G401.6 (cell line): Measurements from ENCODE around the gene ANP32D.
"Not testable (repeated sequence)": the region's sequence is repeated elsewhere in the genome, so short reads cannot be mapped to it uniquely, and the experiment has no call there.

Source experiments
- FAIRE-seq: peaks from 2 replicates; lab custom pipeline; 2012; peaks lifted over from hg19 to GRCh38; lab: Jason Lieb, UNC

The ANP32D gene

DNA sequence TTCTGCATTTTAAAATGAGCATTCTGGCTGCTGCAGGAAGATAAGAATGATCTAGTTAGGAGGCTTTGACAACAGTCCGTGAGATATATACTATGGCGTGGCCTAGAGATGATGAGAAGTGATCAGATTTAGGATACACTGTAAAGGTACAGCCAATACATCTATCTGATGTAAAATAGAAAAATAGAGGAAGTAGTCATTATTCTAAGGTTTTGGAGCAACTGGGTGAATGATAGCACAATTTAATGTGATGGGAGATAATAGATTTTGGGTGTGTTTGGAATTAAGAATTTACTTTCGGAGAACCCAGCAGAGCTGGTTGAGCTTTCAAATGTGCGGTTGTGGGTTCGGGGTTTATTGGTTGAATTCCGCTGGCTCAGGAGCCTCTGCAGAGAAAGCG lies at the start of gene ANP32D:
Gene ANP32D, plus strand, starts transcription at position 301 of the 400 bp plus-strand sequence. CDS start 106 bp downstream, outside the sequence.
- FAIRE-seq: no peak

DNA sequence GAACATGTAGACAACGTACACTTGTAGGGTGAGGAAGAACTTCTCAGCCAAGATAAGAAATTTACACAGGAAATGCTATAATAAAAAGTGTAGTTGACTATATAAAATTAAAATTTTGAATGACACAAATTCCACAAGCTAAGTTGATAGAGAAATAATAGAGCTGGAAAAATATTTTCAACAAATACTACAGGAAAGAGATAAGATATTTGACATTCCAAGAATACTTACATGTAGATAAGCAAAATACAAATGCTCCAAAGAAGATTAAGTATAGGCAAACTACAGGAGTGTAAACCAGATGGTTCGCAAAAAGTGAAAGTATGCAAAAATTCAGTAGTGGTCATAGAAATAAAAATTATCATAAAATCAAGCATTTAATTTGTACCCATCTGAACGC lies 49.2 kb upstream of the ANP32D start:
- no peak for FAIRE-seq

DNA sequence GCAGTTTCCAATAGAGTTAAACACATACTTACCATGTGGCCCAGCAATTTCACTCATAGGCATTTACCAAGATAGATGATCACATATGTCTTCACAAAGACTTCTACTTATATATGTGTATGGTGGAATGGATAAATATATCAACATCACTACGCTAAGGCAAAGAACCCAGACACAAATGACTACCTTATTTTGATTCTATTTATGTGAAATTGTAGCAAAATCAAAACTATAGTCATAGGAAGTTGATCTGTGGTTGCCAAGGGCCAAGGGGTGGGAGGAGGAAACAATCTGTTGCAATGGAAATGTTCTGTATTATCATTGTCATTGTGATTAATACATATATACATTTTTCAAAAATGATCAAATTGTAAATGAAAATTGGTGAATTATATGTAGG lies 47.7 kb upstream of the ANP32D start:
- FAIRE-seq: no peak

DNA sequence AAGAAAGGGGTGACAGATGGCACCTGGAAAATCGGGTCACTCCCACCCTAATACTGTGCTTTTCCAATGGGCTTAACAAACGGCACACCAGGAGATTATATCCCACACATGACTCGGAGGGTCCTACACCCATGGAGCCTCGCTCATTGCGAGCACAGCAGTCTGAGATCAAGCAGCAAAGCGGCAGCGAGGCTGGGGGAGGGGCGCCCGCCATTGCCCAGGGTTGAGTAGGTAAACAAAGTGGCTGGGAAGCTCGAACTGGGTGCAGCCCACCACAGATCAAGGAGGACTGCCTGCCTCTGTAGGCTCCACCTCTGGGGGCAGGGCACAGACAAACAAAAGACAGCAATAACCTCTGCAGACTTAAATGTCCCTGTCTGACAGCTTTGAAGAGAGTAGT lies 38.3 kb upstream of the ANP32D start:
- not testable (repeated sequence) for FAIRE-seq

DNA sequence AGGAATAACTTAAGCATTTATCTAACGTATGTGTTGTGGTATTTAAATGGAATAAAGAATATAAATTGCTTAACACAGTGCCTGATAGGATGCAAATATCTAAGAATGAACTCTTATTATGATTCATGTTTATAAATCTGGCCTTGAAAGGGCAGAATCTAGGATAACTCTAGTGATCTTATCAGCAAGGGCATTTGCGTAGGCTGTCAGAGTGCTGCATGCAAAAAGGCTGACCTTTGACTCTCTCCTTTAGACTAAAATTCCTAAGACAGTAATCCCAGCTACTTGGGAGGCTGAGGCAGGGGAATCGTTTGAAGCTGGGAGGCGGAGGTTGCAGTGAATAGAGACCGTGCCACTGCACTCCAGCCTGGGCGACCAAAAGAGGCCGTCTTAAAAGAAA lies 31.3 kb upstream of the ANP32D start:
- no peak for FAIRE-seq

DNA sequence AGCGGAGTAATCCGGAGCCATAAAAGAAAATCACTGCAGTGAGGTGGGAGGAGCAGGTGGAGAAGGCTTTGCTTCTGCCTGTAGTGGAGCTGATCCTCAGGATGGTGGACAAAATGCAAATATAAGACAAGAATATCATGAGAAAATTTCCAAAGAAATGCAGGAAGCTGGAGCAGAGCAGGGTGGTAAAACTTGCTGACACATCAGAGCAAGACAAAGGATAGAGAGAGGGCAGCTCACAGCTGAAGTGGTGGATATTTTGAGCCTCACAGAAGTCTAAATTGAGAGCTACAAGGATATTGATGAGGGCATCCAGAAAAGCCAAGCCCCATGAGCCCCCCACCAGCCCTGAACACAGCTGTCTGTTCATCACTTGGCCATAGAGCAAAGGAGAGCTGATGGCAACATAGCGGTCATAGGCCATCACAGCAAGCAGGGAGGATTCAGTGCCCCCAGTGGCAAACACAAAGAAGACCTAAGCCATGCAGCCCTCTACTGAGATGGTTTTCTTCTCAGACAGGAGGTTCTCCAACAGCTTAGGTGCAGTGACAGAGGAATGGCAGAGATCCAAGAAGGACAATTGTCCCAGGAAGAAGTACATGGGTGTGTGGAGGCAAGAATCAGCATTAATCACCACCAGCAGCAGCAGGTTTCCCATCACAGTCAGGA lies 30.0 kb upstream of the ANP32D start:
- no peak for FAIRE-seq

DNA sequence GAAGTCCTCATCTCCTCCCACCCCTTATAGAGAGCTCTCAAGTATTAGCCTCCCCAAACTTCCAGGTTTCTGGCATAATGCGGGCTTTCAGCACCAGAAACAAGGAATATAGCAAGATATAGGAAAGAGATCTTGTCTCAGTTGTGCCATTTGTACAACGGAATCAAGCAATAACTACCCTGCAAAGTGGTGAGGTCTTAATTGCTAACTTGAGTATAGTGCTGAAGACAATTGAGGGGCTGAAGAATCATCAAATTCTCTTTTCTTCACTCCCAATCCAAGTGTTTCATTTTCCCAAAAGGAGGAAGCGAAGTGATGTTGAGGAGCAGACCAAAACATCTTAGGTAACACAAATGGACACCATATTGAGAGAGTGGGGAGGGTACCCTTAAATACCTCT lies 26.8 kb upstream of the ANP32D start:
- no peak for FAIRE-seq

DNA sequence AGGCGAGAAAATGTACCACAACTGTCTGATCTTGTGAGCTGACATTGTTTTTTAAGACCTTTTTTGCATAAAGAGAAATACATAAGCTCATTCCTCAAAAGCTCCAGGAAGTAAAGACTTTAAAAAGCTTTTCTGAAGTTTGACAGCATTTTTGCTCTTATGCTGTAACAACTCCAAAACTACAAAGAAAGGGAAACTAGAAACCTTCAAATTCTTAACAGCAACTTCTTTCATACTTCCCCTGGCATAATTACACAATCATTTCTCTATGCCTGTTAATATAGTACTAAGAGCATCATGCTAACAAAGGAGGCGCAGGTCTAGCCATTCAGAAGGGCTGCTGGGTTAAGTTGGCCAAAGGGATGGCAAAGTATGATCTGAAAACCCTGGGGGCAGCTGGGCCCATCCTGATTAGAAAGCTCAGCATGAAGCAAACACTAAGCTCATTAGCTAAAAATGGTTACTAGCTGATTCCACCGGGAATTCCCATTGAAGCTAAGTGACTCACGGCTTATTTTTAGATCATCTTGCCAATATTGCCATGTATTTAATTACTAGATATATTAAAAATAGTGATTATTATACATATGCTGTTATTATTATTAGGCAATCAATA lies 26.1 kb upstream of the ANP32D start:
- FAIRE-seq: no peak

DNA sequence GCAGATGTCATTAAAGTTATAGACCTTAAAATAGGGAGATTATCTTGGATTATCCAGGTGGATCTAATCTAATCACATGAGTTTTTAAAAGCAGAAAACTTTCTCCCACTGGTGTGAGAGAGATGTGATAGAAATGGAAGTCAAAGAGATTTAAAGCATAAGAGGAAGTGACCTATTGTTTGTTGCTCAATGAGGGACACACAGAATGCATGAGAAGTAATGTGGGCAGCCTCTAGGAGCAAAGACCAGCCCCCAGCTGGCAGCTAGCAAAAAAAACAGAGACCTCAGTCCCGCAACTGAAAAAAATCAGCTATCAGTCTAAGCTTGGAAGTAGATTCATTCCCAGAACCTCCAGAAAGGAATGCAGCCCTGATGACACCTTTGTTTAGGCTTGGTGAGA lies 24.6 kb upstream of the ANP32D start:
- FAIRE-seq: no peak

DNA sequence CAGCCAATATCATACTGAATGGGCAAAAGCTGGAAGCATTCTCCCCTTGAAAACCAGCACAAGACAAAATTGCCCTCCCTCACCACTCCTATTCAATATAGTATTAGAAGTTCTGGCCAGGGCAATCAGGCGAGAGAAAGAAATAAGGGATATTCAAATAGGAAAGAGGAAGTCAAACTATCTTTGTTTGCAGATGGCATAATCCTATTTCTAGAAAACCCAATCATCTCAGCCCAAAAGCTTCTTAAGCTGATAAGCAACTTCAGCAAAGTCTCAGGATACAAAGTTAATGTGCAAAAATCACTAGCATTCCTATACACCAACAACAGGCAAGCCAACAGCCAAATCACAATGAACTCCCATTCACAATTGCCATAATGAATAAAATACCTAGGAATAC lies 21.0 kb upstream of the ANP32D start:
- FAIRE-seq: no peak

GRCh38 chr12:48452961-48453360 lies 19.4 kb upstream of the ANP32D start:
- not testable (repeated sequence) for FAIRE-seq

DNA sequence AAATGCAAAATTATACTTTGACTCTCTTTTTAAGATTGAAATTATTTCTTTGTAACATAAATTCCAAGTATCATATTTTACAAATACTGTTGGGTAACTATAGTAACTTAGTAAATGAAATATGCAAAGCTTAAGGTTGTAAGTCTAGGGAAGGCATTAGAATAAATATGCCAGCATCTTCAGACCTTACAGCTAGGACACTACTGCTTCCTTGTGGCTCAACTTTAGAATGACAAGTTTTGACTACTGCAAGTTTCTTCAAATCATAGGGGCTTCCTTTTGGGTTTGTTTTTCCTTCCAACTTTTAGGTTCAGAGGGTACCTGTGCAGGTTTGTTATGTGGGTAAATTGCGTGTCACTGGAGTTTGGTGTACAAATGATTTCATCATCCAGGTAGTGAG lies 17.7 kb upstream of the ANP32D start:
- FAIRE-seq: peak; percentile 44

DNA sequence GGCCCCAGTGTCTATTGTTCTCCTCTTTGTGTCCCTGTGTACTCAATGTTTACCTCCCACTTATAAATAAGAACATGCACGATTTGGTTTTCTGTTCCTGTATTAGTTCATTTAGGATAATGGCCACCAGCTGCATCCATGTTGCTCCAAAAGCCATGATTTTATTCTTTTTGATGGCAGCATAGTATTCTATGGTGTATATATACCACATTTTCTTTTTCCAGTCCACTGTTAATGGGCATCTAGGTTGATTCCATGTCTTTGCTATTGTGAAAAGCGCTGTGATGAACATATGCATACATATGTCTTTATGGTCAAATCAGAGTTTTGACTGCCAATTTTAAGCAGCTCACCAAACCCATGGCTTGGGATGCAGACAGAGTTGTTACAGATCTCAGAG lies 17.2 kb upstream of the ANP32D start:
- FAIRE-seq: no peak

- FAIRE-seq: no peak
These were observed 13.1 kb upstream of the ANP32D start for GRCh38 chr12:48459259-48459658.

DNA sequence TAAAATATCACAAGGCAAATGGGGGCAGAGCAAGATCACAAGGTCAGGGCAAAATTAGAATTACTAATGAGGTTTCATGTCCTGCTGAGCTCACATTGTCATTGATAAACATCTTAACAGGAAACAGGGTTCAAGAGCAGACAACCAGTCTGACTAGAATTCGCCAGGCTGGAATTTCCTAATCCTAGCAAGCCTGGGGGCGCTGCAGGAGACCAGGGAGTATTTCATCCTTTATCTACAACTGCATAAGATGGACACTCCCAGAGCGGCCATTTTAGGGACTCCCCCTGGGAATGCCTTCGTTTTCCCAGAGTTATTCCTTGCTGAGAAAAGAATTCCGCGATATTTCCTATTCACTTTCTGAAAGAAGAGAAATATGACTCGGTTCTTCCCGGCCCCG lies 3.3 kb upstream of the ANP32D start:
- not testable (repeated sequence) for FAIRE-seq

GRCh38 chr12:48473061-48473460 lies 702 bp downstream of the ANP32D start:
- FAIRE-seq: no peak

DNA sequence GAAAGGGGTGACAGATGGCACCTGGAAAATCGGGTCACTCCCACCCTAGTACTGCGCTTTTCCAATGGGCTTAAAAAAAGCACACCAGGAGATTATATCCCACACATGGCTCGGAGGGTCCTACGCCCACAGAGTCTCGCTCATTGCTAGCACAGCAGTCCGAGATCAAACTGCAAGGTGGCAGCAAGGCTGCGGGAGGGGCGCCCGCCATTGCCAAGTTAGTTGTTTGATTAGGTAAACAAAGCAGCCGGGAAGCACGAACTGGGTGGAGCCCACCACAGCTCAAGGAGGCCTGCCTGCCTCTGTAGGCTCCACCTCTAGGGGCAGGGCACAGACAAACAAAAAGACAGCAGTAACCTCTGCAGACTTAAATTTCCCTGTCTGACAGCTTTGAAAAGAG lies 2.1 kb downstream of the ANP32D start:
- not testable (repeated sequence) for FAIRE-seq

DNA sequence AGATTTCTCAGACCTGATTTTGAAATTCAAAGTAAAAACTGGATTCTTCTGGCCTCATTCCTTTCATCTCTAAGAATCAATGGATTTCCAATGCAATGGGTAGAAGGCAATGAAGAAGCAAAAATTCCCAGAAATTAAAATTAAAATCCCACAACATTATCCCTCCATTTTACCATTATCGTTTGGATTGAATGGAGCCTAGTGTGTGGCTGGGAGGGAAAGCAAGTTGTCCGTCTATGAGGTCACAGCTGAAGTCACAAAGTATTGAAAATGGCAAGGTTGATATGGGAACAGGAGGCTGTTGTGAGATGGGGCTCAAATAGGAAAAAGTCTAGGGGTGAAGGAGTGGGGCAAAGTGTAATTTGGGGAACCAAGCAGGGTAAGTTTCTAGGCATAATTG lies 9.8 kb downstream of the ANP32D start, which contains the start of gene C12orf54:
Gene C12orf54, plus strand, starts transcription at position 301 of the 400 bp plus-strand sequence. CDS start 799 bp downstream, outside the sequence.
- no peak for FAIRE-seq

- no peak for FAIRE-seq
These were observed 10.6 kb downstream of the ANP32D start for GRCh38 chr12:48482930-48483329.

- no peak for FAIRE-seq
These were observed 13.9 kb downstream of the ANP32D start for GRCh38 chr12:48486261-48486660.

GRCh38 chr12:48486679-48487078 lies 14.3 kb downstream of the ANP32D start:
- FAIRE-seq: no peak

DNA sequence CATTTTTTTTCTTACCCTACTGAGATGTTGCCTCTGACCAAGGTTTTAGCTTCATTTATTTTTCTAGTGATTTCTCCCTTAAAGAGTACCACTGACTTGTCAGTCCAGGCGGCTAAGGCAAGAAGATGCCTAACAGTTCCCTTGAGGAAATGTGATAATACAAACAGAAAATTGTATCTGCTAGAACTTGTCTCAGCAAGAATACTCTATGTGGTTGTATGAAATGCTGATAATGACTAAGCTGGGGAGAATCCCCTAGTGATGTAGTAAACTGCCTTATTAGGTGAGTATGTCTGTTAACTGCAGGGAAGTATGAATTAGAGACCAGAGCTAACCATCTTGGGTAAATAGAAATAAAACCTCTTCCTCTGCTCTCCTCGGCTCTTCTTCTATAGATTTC lies 16.7 kb downstream of the ANP32D start:
- no peak for FAIRE-seq

DNA sequence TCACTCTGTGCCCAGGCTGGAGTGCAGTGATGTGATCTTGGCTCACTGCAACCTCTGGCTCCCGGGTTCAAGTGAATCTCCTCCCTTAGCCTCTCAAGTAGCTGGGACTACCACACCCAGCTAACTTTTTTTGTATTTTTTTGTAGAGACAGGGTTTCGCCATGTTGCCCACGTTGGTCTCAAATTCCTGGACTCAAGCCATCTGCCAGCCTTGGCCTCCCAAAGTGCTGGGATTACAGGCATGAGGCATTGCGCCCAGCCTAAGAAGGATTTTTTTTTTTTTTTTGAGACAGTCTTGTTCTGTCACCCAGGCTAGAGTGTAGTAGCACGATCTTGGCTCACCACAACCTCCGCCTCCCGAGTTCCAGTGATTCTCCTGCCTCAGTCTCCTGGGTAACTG lies 17.1 kb downstream of the ANP32D start:
- not testable (repeated sequence) for FAIRE-seq

DNA sequence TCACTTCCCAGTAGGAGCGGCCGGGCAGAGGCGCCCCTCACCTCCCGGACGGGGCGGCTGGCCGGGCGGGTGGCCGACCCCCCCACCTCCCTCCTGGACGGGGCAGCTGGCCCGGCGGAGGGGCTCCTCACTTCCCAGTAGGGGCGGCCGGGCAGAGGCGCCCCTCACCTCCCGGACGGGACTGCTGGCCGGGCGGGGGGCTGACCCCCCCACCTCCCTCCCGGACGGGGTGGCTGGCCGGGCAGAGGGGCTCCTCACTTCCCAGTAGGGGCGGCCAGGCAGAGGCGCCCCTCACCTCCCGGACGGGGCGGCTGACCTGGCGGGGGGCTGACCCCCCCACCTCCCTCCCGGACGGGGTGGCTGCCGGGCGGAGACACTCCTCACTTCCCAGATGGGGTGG lies 27.9 kb downstream of the ANP32D start:
- FAIRE-seq: not testable (repeated sequence)
